ENCODE measurements around the gene RANBP9. TPM values are rescaled to one million over a fixed set of nuclear protein-coding genes. Genes with fewer than 3 reads are reported as not detected.

The RANBP9 gene
- total and polyA plus RNA-seq, 2 donors (not counting 3 experiments of a cell fraction or from before 2014, with no cell fraction given): 15.1 to 40.2 TPM

- Histone ChIP-seq H4K20me1 (replicated peaks; ENCODE audit: control insufficient read depth, extremely low read depth, insufficient read depth, low read length) (no peaks in the 10 kb centered on the region), H3K36me3 (ENCODE audit: control insufficient read depth in 2 of 2, extremely low read depth in 1 of 2, insufficient read depth in 2 of 2, low read length in 2 of 2) (no peaks in the 10 kb centered on the region), H3K79me2 (ENCODE audit: control insufficient read depth, insufficient read depth, low read length) (no peaks in the 10 kb centered on the region), H3K27ac (ENCODE audit: insufficient read depth, low read depth, low read length) (peak overlapping the region; percentile 9), H3K4me3 (replicated peaks in 1 of 3; ENCODE audit: insufficient read depth in 1 of 3, low read depth in 1 of 3, low read length in 3 of 3) (peak overlapping the region in 2 of 3 experiments; percentile 50 to 54), H3K9ac (replicated peaks; ENCODE audit: extremely low read depth, insufficient read depth, low read length) (peak overlapping the region; percentile 93), H2AFZ (ENCODE audit: low read depth, low read length) (peak overlapping the region; percentile 16), H3K4me2 (ENCODE audit: insufficient read depth, low read length) (peak overlapping the region; percentile 60), H3K27me3 (ENCODE audit: control insufficient read depth in 2 of 2, insufficient read depth in 2 of 2, low read length in 2 of 2) (no peaks in the 10 kb centered on the region), H3K9me1 (replicated peaks; ENCODE audit: control insufficient read depth, extremely low read depth, insufficient read depth, low read length) (no peaks in the 10 kb centered on the region), H3K9me3 (replicated peaks; ENCODE audit: control insufficient read depth, insufficient read depth, low read length) (no peaks in the 10 kb centered on the region), H3K4me1 (ENCODE audit: control insufficient read depth, extremely low read depth, insufficient read depth, low read length) (peaks cover 8% of the 10 kb centered on the region)
- dilution Hi-C loops (cut with MboI; ENCODE audit: extremely low pct_ligation_motif_present, low sequenced_read_pairs): loop anchor here (25.0 kb wide), 1 partner anchor 236 kb away; the partner anchor contains the start of gene TBC1D7
- BruUV-seq (replicated peaks): TSS peak; percentile 75
- POLR2A ChIA-PET: interaction anchor here (1.6 kb wide), 1 partner anchor 87 kb away, joined by 7 read pairs; the partner anchor contains the start of gene GFOD1
- FAIRE-seq (peak; percentile 71), DNase-seq (ENCODE audit: low read depth, low spot score) (peak; percentile 48)
- intact Hi-C loops (cut with micrococcal nuclease): loop anchor here (1.0 to 10.0 kb wide), 9 partner anchors 18 to 237 kb away; partner anchors contain the start of genes GFOD1 and NOL7
- CTCF ChIA-PET: interaction anchor here (0.8 to 6.1 kb wide), 14 partner anchors 11 to 493 kb away, joined by 4 to 62 read pairs (median 17); partner anchors contain the start of genes GFOD1 and NOL7
- no peak for TF ChIP-seq FOS (IDR thresholded peaks at IDR 0.05; ENCODE audit: borderline replicate concordance, insufficient read depth, low read length)
- TF ChIP-seq CTCF (IDR thresholded peaks at IDR 0.05; ENCODE audit: extremely low read depth in 1 of 2, insufficient read depth in 1 of 2, low read depth in 1 of 2, low read length in 2 of 2): no peak
- no peak for TF ChIP-seq MAX (IDR thresholded peaks at IDR 0.05; ENCODE audit: insufficient read depth, insufficient read length)
- no peak for TF ChIP-seq GATA2 (IDR thresholded peaks at IDR 0.05; ENCODE audit: insufficient read depth, insufficient read length, low read depth, low read length)
- no peak for TF ChIP-seq JUN (IDR thresholded peaks at IDR 0.05; ENCODE audit: borderline replicate concordance, insufficient read depth, insufficient read length, low read depth)
- no peak for TF ChIP-seq MYC (IDR thresholded peaks at IDR 0.05; ENCODE audit: low read depth, low read length)
- TF ChIP-seq POLR2AphosphoS5 (IDR thresholded peaks at IDR 0.05; ENCODE audit: insufficient read depth, low read depth, low read length): no peak
- TF ChIP-seq EZH2 (IDR thresholded peaks at IDR 0.05; ENCODE audit: borderline replicate concordance, low read depth, low read length, severe bottlenecking): no peak
- no peak for TF ChIP-seq POLR2A (IDR thresholded peaks at IDR 0.05; ENCODE audit: low read depth, low read length)
These were observed 137.9 kb downstream of the RANBP9 start for GRCh38 chr6:13573669-13574110.

All from endothelial cell of umbilical vein (primary cell).